ENCODE data around the gene MS4A1.
"Not testable (repeated sequence)": the region's sequence is repeated elsewhere in the genome, so short reads cannot be mapped to it uniquely, and the experiment has no call there.

The MS4A1 gene

GRCh38 chr11:60502221-60502775 is 46.7 kb downstream of the MS4A1 start:
- no peak for DNase-seq

- DNase-seq = no peak
Observed at GRCh38 chr11:60504219-60504905, 48.7 kb downstream of the MS4A1 start.

GRCh38 chr11:60509609-60510008 is 54.0 kb downstream of the MS4A1 start:
- not testable (repeated sequence) for DNase-seq

GRCh38 chr11:60510209-60510608 is 54.6 kb downstream of the MS4A1 start:
- DNase-seq = not testable (repeated sequence)

GRCh38 chr11:60511393-60511792 is 55.7 kb downstream of the MS4A1 start:
- DNase-seq = no peak

- DNase-seq = no peak
Observed at GRCh38 chr11:60512651-60513225, 57.1 kb downstream of the MS4A1 start.

- no peak for DNase-seq
Observed at GRCh38 chr11:60513496-60514460, 58.1 kb downstream of the MS4A1 start.

- no peak for DNase-seq
Observed at GRCh38 chr11:60515144-60515855, 59.7 kb downstream of the MS4A1 start, which contains the start of gene MS4A13. Gene MS4A13 (plus strand): TSS chr11:60515392. CDS start chr11:60518084, 2,692 bp downstream.

All from right kidney (tissue), 1 donor.